ENCODE measurements around the gene CHDH. TPM values are rescaled to one million over a fixed set of nuclear protein-coding genes. Genes with fewer than 3 reads are reported as not detected.

Gene CHDH
- total and polyA plus RNA-seq, 2 donors (not counting 1 experiment from before 2014, with no cell fraction given) = 0.03 to 0.37 TPM

DNA sequence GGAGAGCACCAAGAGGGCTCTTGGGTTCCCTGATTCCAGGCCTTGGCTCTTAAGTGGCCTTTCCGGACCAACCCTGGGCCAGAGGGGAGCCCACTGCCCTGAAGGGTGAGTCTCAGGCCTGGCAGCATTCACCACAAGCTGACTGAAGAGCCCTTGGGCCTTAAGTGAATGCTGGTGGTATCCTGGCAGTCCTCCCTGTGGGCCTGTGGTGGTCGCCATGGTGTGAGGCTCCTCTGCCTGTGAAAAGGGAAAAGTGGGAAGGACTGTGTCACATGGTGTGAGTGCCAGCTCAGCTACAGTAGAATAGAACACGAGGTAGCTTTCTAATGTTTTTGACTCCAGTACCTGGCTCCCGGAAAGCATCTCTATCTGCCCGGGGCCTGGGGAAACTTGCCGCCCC is 15.3 kb downstream of the CHDH start:
- Mint-ChIP-seq H3K9me3 (ENCODE audit: insufficient read depth) (no peaks in the 10 kb centered on the region), H3K27me3 (no peaks in the 10 kb centered on the region), H3K27ac (no peak overlapping the region), H3K4me3 (no peak overlapping the region), H3K4me1 (no peaks in the 10 kb centered on the region)
- TF ChIP-seq, protein P1, sequence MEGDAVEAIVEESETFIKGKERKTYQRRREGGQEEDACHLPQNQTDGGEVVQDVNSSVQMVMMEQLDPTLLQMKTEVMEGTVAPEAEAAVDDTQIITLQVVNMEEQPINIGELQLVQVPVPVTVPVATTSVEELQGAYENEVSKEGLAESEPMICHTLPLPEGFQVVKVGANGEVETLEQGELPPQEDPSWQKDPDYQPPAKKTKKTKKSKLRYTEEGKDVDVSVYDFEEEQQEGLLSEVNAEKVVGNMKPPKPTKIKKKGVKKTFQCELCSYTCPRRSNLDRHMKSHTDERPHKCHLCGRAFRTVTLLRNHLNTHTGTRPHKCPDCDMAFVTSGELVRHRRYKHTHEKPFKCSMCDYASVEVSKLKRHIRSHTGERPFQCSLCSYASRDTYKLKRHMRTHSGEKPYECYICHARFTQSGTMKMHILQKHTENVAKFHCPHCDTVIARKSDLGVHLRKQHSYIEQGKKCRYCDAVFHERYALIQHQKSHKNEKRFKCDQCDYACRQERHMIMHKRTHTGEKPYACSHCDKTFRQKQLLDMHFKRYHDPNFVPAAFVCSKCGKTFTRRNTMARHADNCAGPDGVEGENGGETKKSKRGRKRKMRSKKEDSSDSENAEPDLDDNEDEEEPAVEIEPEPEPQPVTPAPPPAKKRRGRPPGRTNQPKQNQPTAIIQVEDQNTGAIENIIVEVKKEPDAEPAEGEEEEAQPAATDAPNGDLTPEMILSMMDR (IDR thresholded peaks at IDR 0.05) = no peak
- no peak for TF ChIP-seq EZH2 (IDR thresholded peaks at IDR 0.05; ENCODE audit: borderline replicate concordance, insufficient read depth, low read depth, low read length, poor library complexity, severe bottlenecking)
- no peak for DNase-seq
- Histone ChIP-seq H3K9me3 (ENCODE audit: control extremely low read depth in 1 of 3, control insufficient read depth in 2 of 3, insufficient read depth in 1 of 3, low read length in 2 of 3) (no peaks in the 10 kb centered on the region), H3K4me2 (replicated peaks; ENCODE audit: low read depth, low read length, poor library complexity, severe bottlenecking) (no peak overlapping the region), H3K4me1 (ENCODE audit: control insufficient read depth in 2 of 2, insufficient read depth in 2 of 2, low read length in 2 of 2) (no peaks in the 10 kb centered on the region), H3K36me3 (replicated peaks in 1 of 2; ENCODE audit: control extremely low read depth in 1 of 2, control insufficient read depth in 1 of 2, extremely low read depth in 1 of 2, insufficient read depth in 2 of 2, low read length in 1 of 2) (no peaks in the 10 kb centered on the region), H3K79me2 (ENCODE audit: control insufficient read depth, insufficient read depth, low read length) (no peaks in the 10 kb centered on the region), H2AFZ (ENCODE audit: insufficient read depth, low read depth, low read length, poor library complexity, severe bottlenecking) (no peak overlapping the region), H3K27me3 (replicated peaks in 1 of 4; ENCODE audit: control extremely low read depth in 1 of 4, control insufficient read depth in 3 of 4, insufficient read depth in 4 of 4, low read length in 3 of 4) (no peaks in the 10 kb centered on the region), H3K9ac (ENCODE audit: low read length) (no peak overlapping the region), H4K20me1 (ENCODE audit: control insufficient read depth, insufficient read depth, low read length, poor library complexity, severe bottlenecking) (no peaks in the 10 kb centered on the region), H3K27ac (ENCODE audit: low read length in 2 of 2) (no peak overlapping the region), H3K4me3 (ENCODE audit: control extremely low read depth in 1 of 5, extremely low read depth in 1 of 5, insufficient read depth in 1 of 5, low read depth in 2 of 5, low read length in 4 of 5) (no peak overlapping the region)
- no peak for ATAC-seq (ENCODE audit: low read depth)
- 97% methylated on average over 6 of the region's 6 CpGs for WGBS (ENCODE audit: insufficient coverage)
- ChIA-PET POLR2A (no interaction called here), CTCF (no interaction called here)
- intact Hi-C loops (cut with micrococcal nuclease) = no loop called here

DNA sequence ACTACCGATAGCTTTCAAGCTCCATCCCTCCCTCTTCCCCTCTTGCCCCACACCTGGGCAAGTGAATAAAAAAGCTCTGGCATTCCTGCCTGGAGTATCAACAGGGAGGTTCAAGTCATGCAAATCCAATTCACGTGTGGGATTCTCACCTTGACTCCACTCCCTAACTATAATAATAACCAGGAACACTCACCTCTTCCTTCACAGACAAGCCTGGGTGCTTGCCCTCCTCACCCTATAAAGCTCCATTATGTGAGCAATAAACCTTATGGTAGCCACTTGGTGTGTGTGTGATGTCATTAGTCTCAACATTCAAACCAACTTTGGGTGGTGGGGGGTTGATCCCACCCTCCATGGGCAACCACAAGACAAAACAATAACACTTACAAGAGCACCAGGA is 16.6 kb downstream of the CHDH start:
- DNase-seq (no peak), ATAC-seq (ENCODE audit: low read depth) (no peak)
- Histone ChIP-seq H2AFZ (ENCODE audit: insufficient read depth, low read depth, low read length, poor library complexity, severe bottlenecking) (no peak overlapping the region), H3K4me1 (ENCODE audit: control insufficient read depth in 2 of 2, insufficient read depth in 2 of 2, low read length in 2 of 2) (no peaks in the 10 kb centered on the region), H3K27me3 (replicated peaks in 1 of 4; ENCODE audit: control extremely low read depth in 1 of 4, control insufficient read depth in 3 of 4, insufficient read depth in 4 of 4, low read length in 3 of 4) (peaks cover 0 to 2% (median 0%) of the 10 kb centered on the region in 4 experiments), H3K27ac (ENCODE audit: low read length in 2 of 2) (no peak overlapping the region), H3K36me3 (replicated peaks in 1 of 2; ENCODE audit: control extremely low read depth in 1 of 2, control insufficient read depth in 1 of 2, extremely low read depth in 1 of 2, insufficient read depth in 2 of 2, low read length in 1 of 2) (no peaks in the 10 kb centered on the region), H3K9me3 (ENCODE audit: control extremely low read depth in 1 of 3, control insufficient read depth in 2 of 3, insufficient read depth in 1 of 3, low read length in 2 of 3) (peaks cover 0 to 3% (median 0%) of the 10 kb centered on the region in 3 donors), H3K9ac (ENCODE audit: low read length) (no peak overlapping the region), H3K4me2 (replicated peaks; ENCODE audit: low read depth, low read length, poor library complexity, severe bottlenecking) (no peak overlapping the region), H3K4me3 (ENCODE audit: control extremely low read depth in 1 of 5, extremely low read depth in 1 of 5, insufficient read depth in 1 of 5, low read depth in 2 of 5, low read length in 4 of 5) (no peak overlapping the region), H4K20me1 (ENCODE audit: control insufficient read depth, insufficient read depth, low read length, poor library complexity, severe bottlenecking) (no peaks in the 10 kb centered on the region), H3K79me2 (ENCODE audit: control insufficient read depth, insufficient read depth, low read length) (no peaks in the 10 kb centered on the region)
- TF ChIP-seq EZH2 (IDR thresholded peaks at IDR 0.05; ENCODE audit: borderline replicate concordance, insufficient read depth, low read depth, low read length, poor library complexity, severe bottlenecking) = no peak
- TF ChIP-seq, protein P1 (IDR thresholded peaks at IDR 0.05) = no peak
- intact Hi-C loops (cut with micrococcal nuclease) = no loop called here
- ChIA-PET POLR2A (no interaction called here), CTCF (no interaction called here)
- WGBS (ENCODE audit: insufficient coverage) = 100% methylated on average over 2 of the region's 2 CpGs
- H3K9me3 Mint-ChIP-seq (ENCODE audit: insufficient read depth) = no peaks in the 10 kb centered on the region
- H3K27me3 Mint-ChIP-seq = no peaks in the 10 kb centered on the region
- no peaks in the 10 kb centered on the region for H3K4me1 Mint-ChIP-seq
- no peak overlapping the region for H3K27ac Mint-ChIP-seq
- no peak overlapping the region for H3K4me3 Mint-ChIP-seq

Data from B cell (primary cell).